ENCODE results near the gene PTBP1. TPM values are rescaled to one million over a fixed set of nuclear protein-coding genes. Genes with fewer than 3 reads are reported as not detected.

Gene PTBP1
- total and polyA plus RNA-seq, 9 of the 15 experiments (the other 6 are each of a cell fraction or from before 2014, with no cell fraction given) = 14.0 to 759 (median 234) TPM

DNA sequence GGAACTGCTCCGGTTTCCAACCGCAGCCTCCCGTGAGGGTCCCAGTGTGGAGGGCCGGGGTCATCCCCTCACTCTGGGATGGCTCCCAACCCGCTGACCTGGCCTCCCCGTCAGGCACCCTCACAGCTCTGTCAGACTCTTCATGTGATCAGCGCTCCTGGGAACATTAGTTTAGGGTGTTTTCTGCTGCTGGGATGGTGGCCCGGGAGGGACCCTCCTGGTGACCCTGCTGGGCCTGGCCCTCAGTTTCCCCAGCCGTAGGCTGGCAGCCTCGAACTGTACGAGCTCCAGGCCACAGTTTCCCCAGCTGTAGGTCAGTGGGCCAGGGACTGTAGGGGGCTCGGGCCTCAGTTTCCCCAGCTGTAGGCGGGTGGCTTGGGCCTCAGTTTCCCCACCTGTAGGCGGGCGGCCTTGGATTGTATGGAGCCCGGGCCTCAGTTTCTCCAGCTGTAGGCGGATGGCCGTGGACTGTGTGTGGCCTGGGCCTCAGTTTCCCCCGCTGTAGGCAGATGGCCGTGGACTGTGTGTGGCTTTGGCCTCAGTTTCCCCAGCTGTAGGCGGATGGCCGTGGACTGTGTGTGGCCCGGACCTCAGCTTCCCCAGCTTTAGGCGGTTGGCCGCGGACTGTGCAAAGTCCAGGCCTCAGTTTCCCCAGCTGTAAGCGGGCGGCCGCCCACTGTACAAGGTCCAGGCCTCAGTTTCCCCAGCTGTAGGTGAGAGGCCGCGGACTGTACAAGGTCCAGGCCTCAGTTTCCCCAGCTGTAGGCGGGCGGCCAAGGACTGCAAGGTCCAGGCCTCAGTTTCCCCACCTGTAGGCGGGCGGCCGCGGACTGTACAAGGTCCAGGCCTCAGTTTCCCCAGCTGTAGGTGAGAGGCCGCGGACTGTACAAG lies 1.3 kb upstream of the PTBP1 start (continued):
- TF ChIP-seq, protein P1, sequence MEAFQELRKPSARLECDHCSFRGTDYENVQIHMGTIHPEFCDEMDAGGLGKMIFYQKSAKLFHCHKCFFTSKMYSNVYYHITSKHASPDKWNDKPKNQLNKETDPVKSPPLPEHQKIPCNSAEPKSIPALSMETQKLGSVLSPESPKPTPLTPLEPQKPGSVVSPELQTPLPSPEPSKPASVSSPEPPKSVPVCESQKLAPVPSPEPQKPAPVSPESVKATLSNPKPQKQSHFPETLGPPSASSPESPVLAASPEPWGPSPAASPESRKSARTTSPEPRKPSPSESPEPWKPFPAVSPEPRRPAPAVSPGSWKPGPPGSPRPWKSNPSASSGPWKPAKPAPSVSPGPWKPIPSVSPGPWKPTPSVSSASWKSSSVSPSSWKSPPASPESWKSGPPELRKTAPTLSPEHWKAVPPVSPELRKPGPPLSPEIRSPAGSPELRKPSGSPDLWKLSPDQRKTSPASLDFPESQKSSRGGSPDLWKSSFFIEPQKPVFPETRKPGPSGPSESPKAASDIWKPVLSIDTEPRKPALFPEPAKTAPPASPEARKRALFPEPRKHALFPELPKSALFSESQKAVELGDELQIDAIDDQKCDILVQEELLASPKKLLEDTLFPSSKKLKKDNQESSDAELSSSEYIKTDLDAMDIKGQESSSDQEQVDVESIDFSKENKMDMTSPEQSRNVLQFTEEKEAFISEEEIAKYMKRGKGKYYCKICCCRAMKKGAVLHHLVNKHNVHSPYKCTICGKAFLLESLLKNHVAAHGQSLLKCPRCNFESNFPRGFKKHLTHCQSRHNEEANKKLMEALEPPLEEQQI (IDR thresholded peaks at IDR 0.05) = no peak
- TF ChIP-seq PRMT5 (CRISPR knock-in tag; IDR thresholded peaks at IDR 0.05) (no peak), ZC3H8 (IDR thresholded peaks at IDR 0.05) (no peak), SP1 (CRISPR knock-in tag; IDR thresholded peaks at IDR 0.05) (0 out of 2 replicates have a peak, but pooled peaks have one; percentile 25), TSC22D4 (tag; IDR thresholded peaks at IDR 0.05) (no peak), TBL1XR1 (IDR thresholded peaks at IDR 0.05; ENCODE audit: low read length in 2 of 2) (no peak), ZNF165 (CRISPR knock-in tag; IDR thresholded peaks at IDR 0.05; ENCODE audit: borderline replicate concordance) (no peak), DIDO1 (tag; IDR thresholded peaks at IDR 0.05; ENCODE audit: low read depth) (no peak), ZNF384 (IDR thresholded peaks at IDR 0.05; ENCODE audit: low read depth, low read length) (no peak), SRSF9 (IDR thresholded peaks at IDR 0.05; ENCODE audit: borderline replicate concordance, low read depth, low read length) (no peak), ZNF253 (CRISPR knock-in tag; conservative IDR thresholded peaks at IDR 0.05) (no peak), SMAD4 (CRISPR knock-in tag; conservative IDR thresholded peaks at IDR 0.05) (no peak), POLR2AphosphoS5 (IDR thresholded peaks at IDR 0.05; ENCODE audit: control insufficient read depth, insufficient read depth, low read depth, low read length) (no peak), KAT2B (IDR thresholded peaks at IDR 0.05; ENCODE audit: low read depth, low read length) (no peak), RBFOX2 (IDR thresholded peaks at IDR 0.05; ENCODE audit: low read depth, low read length) (peak; percentile 74), GATAD2B (IDR thresholded peaks at IDR 0.05; ENCODE audit: borderline replicate concordance) (no peak), ZNF431 (CRISPR knock-in tag; IDR thresholded peaks at IDR 0.05) (0 out of 2 replicates have a peak, but pooled peaks have one; percentile 8), ZBTB7A (IDR thresholded peaks at IDR 0.05; ENCODE audit: borderline replicate concordance, control insufficient read depth, low read depth, low read length) (peak; percentile 47; the same call in 1 of the 2 replicates), FUS (optimal IDR thresholded peaks at IDR 0.05; ENCODE audit: low read depth, low read length) (no peak), CEBPG (CRISPR knock-in tag; IDR thresholded peaks at IDR 0.05) (no peak), CEBPG (tag; conservative IDR thresholded peaks at IDR 0.05 in 1 of 2, IDR thresholded peaks at IDR 0.05 in 1 of 2) (no peak)
- TF ChIP-seq, protein P2, sequence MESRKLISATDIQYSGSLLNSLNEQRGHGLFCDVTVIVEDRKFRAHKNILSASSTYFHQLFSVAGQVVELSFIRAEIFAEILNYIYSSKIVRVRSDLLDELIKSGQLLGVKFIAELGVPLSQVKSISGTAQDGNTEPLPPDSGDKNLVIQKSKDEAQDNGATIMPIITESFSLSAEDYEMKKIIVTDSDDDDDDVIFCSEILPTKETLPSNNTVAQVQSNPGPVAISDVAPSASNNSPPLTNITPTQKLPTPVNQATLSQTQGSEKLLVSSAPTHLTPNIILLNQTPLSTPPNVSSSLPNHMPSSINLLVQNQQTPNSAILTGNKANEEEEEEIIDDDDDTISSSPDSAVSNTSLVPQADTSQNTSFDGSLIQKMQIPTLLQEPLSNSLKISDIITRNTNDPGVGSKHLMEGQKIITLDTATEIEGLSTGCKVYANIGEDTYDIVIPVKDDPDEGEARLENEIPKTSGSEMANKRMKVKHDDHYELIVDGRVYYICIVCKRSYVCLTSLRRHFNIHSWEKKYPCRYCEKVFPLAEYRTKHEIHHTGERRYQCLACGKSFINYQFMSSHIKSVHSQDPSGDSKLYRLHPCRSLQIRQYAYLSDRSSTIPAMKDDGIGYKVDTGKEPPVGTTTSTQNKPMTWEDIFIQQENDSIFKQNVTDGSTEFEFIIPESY (CRISPR knock-in tag; IDR thresholded peaks at IDR 0.05) = peak; percentile 63; the same call in 1 of the 2 replicates
- TF ChIP-seq, protein P3, sequence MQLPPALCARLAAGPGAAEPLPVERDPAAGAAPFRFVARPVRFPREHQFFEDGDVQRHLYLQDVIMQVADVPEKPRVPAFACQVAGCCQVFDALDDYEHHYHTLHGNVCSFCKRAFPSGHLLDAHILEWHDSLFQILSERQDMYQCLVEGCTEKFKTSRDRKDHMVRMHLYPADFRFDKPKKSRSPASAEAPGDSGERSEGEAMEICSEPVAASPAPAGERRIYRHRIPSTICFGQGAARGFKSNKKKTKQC (CRISPR knock-in tag; IDR thresholded peaks at IDR 0.05) = 0 out of 2 replicates have a peak, but pooled peaks have one; percentile 14

All from K562 (cell line).